SU-DHL-6 (cell line): ENCODE results near the gene MEGF10.

ENCODE experiments used
- H2AFZ ChIP-seq: fragments of 200-600 bp; sonication (generic); 2 replicates; pipeline ENCODE4 v1.6.1; 2014; ENCODE audit warnings: low read depth, mild to moderate bottlenecking, moderate library complexity, mixed read lengths, antibody characterized with exemption, low read length; ENCODE audit not compliant: severe bottlenecking
- H3F3A ChIP-seq: fragments of 200-600 bp; shearing (Covaris generic); 2 replicates; pipeline ENCODE4 v1.6.0; 2016; ENCODE audit warnings: antibody characterized with exemption, mild to moderate bottlenecking; ENCODE audit not compliant: insufficient read depth
- H3K27ac ChIP-seq: fragments of 200-600 bp; sonication (generic); 2 replicates; pipeline ENCODE4 v1.5.1; 2016; ENCODE audit warnings: low read depth, mild to moderate bottlenecking, low read length, moderate library complexity, mixed read lengths
- H3K27me3 ChIP-seq: fragments of 200-600 bp; sonication (generic), shearing (Covaris generic); 2 replicates; pipeline ENCODE4 v1.6.0; 2014; ENCODE audit warnings: mild to moderate bottlenecking, low read length
- H3K36me3 ChIP-seq: fragments of 200-600 bp; sonication (generic); 2 replicates; pipeline ENCODE4 v1.6.1; 2014; ENCODE audit warnings: mild to moderate bottlenecking, low read length, mixed read lengths
- H3K4me2 ChIP-seq: fragments of 300-600, 200-600 bp; shearing (Covaris generic), sonication (generic); 2 replicates; pipeline ENCODE4 v1.6.0; 2014; ENCODE audit warnings: low read length, low read depth, mild to moderate bottlenecking; ENCODE audit not compliant: poor library complexity, severe bottlenecking
- H3K4me3 ChIP-seq: fragments of 200-600 bp; sonication (generic); 2 replicates; pipeline ENCODE4 v1.5.1; 2014; ENCODE audit warnings: antibody characterized with exemption, low read length, mild to moderate bottlenecking, mixed read lengths; ENCODE audit not compliant: insufficient read depth, poor library complexity, severe bottlenecking
- H3K79me2 ChIP-seq: fragments of 200-600 bp; sonication (generic); 2 replicates; pipeline ENCODE4 v1.6.1; 2014; ENCODE audit warnings: mild to moderate bottlenecking, low read length, moderate library complexity; ENCODE audit not compliant: insufficient read depth
- H3K9ac ChIP-seq: fragments of 200-600 bp; sonication (generic); 2 replicates; pipeline ENCODE4 v1.7.0; 2014; ENCODE audit warnings: mild to moderate bottlenecking, low read length
- H3K9me2 ChIP-seq: fragments of 200-600 bp; sonication (generic); replicated peaks from 2 replicates; pipeline ENCODE4 v1.6.1; 2014; ENCODE audit warnings: low read length; ENCODE audit not compliant: insufficient read depth
- H3K9me3 ChIP-seq: fragments of 200-600 bp; sonication (generic); 2 replicates; pipeline ENCODE4 v1.6.1; 2014; ENCODE audit warnings: low read length, mixed read lengths; ENCODE audit not compliant: insufficient read depth
- H4K20me1 ChIP-seq: fragments of 200-600 bp; sonication (generic); 2 replicates; pipeline ENCODE4 v1.6.1; 2014; ENCODE audit warnings: low read depth, mild to moderate bottlenecking, antibody characterized with exemption, low read length, moderate library complexity, mixed read lengths
- CTCF ChIP-seq: fragments of 200-600 bp; sonication (generic); IDR thresholded peaks from one replicate; pipeline ENCODE4 v1.5.1; 2017; ENCODE audit warnings: antibody characterized with exemption, mild to moderate bottlenecking, low read length, moderate library complexity; ENCODE audit not compliant: insufficient read depth, poor library complexity, severe bottlenecking
- EZH2phosphoT487 ChIP-seq: fragments of 200-600 bp; sonication (generic), shearing (Covaris generic); conservative IDR thresholded peaks from 2 replicates; pipeline ENCODE4 v1.6.1; 2018; ENCODE audit warnings: mild to moderate bottlenecking, antibody characterized with exemption, low read length, moderate library complexity, mixed read lengths

Gene MEGF10

GRCh38 chr5:127410959-127411358, 120.4 kb downstream of the MEGF10 start:
- Histone ChIP-seq H3K27me3 (no peaks in the 10 kb centered on the region), H3K9me2 (no peaks in the 10 kb centered on the region), H3K36me3 (no peaks in the 10 kb centered on the region), H3K27ac (no peak overlapping the region), H2AFZ (no peak overlapping the region), H4K20me1 (no peaks in the 10 kb centered on the region), H3K9ac (no peak overlapping the region), H3K4me3 (no peak overlapping the region), H3K9me3 (no peaks in the 10 kb centered on the region), H3F3A (no peaks in the 10 kb centered on the region), H3K4me2 (no peak overlapping the region), H3K79me2 (no peaks in the 10 kb centered on the region)
- TF ChIP-seq CTCF = no peak

DNA sequence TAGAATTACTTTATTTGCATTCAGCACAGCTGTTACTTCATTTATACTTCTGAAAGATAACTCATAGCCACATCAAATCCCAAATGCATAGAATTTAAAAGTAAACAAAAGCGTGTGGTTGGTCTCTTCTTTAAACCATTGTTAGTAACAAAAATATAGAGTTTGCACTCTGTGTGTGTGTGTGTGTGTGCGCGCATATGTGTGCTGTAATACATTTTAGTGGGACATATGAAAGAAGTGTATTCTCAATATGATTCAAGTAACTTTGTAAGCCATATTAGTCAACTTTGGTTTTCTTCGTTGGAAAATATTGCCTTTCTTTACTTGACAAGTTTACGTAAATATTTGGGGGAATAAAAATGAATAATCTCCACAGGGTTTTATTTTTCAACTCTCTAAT, 120.8 kb downstream of the MEGF10 start:
- H3K9me3 ChIP-seq = no peaks in the 10 kb centered on the region
- H3K79me2 ChIP-seq = no peaks in the 10 kb centered on the region
- no peaks in the 10 kb centered on the region for H3K27me3 ChIP-seq
- H2AFZ ChIP-seq = no peak overlapping the region
- TF ChIP-seq EZH2phosphoT487 (no peak), CTCF (no peak)
- H3F3A ChIP-seq = no peaks in the 10 kb centered on the region
- no peaks in the 10 kb centered on the region for H4K20me1 ChIP-seq
- no peaks in the 10 kb centered on the region for H3K9me2 ChIP-seq
- H3K4me3 ChIP-seq = no peak overlapping the region
- no peak overlapping the region for H3K4me2 ChIP-seq
- no peak overlapping the region for H3K27ac ChIP-seq
- H3K9ac ChIP-seq = no peak overlapping the region
- no peaks in the 10 kb centered on the region for H3K36me3 ChIP-seq

DNA sequence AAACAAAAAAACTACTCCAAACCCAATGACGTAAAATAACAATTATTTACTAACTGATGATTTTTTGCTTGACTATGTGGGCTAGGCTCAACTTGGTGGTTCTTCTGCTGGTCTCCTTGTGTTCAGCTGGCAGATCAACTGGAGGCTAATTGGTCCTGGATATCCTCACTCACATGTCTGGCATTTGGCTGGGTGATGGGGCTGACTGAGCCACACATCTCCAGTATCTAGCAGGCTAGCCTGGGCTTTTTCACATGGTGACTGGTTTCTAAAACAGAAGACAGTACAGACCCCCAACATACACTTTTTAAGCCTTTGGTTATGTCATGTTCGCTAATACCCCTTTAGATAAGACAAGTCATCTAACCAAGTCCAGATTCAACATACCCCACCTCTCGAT, 122.1 kb downstream of the MEGF10 start:
- H3K9me2 ChIP-seq = no peaks in the 10 kb centered on the region
- no peaks in the 10 kb centered on the region for H3K36me3 ChIP-seq
- H3F3A ChIP-seq = no peaks in the 10 kb centered on the region
- no peaks in the 10 kb centered on the region for H3K27me3 ChIP-seq
- H3K9ac ChIP-seq = no peak overlapping the region
- TF ChIP-seq EZH2phosphoT487 = no peak
- TF ChIP-seq CTCF = no peak
- H2AFZ ChIP-seq = no peak overlapping the region
- no peaks in the 10 kb centered on the region for H3K79me2 ChIP-seq
- H3K4me2 ChIP-seq = no peak overlapping the region
- H3K27ac ChIP-seq = no peak overlapping the region
- no peaks in the 10 kb centered on the region for H4K20me1 ChIP-seq
- H3K4me3 ChIP-seq = no peak overlapping the region
- H3K9me3 ChIP-seq = no peaks in the 10 kb centered on the region

GRCh38 chr5:127415034-127415433, 124.4 kb downstream of the MEGF10 start:
- H3K79me2 ChIP-seq = no peaks in the 10 kb centered on the region
- no peaks in the 10 kb centered on the region for H3K9me2 ChIP-seq
- no peak overlapping the region for H3K27ac ChIP-seq
- H3F3A ChIP-seq = no peaks in the 10 kb centered on the region
- H3K36me3 ChIP-seq = no peaks in the 10 kb centered on the region
- no peaks in the 10 kb centered on the region for H3K9me3 ChIP-seq
- no peak for TF ChIP-seq EZH2phosphoT487
- TF ChIP-seq CTCF = no peak
- H2AFZ ChIP-seq = no peak overlapping the region
- H3K4me2 ChIP-seq = no peak overlapping the region
- no peak overlapping the region for H3K4me3 ChIP-seq
- no peaks in the 10 kb centered on the region for H4K20me1 ChIP-seq
- no peaks in the 10 kb centered on the region for H3K27me3 ChIP-seq
- no peak overlapping the region for H3K9ac ChIP-seq
